K562 (cell line): ENCODE results near the gene GABARAP. TPM values are rescaled to one million over a fixed set of nuclear protein-coding genes. Genes with fewer than 3 reads are reported as not detected.
A peak's percentile ranks its signal among the peaks of the same experiment; 100 is the strongest.

Source experiments
- AFF4 ChIP-seq: sonication (generic); formaldehyde crosslinking; IDR thresholded peaks from 2 replicates; pipeline ENCODE4 v1.8.0; 2023; ENCODE audit warnings: mild to moderate bottlenecking, missing genetic modification reagents
- ETV6 ChIP-seq, 3 experiments: fragments of 150-350 bp in 1 of 3; sonication (generic) in 1 of 3; formaldehyde crosslinking in 1 of 3; IDR thresholded peaks; 2 replicates each; pipeline versions ENCODE4 v1.6.1 to v1.8.0; 2014 to 2022; ENCODE audit warnings: borderline replicate concordance in 2 of 3, low read depth in 2 of 3, antibody characterized with exemption in 1 of 3, low read length in 1 of 3, mild to moderate bottlenecking in 1 of 3, missing genetic modification reagents in 1 of 3
- FOXO4 ChIP-seq: fragments of 450-650 bp; formaldehyde crosslinking; IDR thresholded peaks from 2 replicates; pipeline ENCODE4 v1.4.0; 2020; ENCODE audit warnings: mild to moderate bottlenecking, moderate library complexity
- HDAC8 ChIP-seq: fragments of 450-650 bp; IDR thresholded peaks from 2 replicates; pipeline ENCODE4 v1.6.1; 2016; ENCODE audit warnings: mild to moderate bottlenecking, missing genetic modification characterization, moderate library complexity, missing compliant biosample characterization
- IRF2 ChIP-seq: sonication (generic); formaldehyde crosslinking; IDR thresholded peaks from 2 replicates; pipeline ENCODE4 v1.8.1; 2022; ENCODE audit warnings: mild to moderate bottlenecking, missing genetic modification reagents
- RBM34 ChIP-seq: fragments of 200-400 bp; formaldehyde crosslinking; IDR thresholded peaks from 2 replicates; pipeline ENCODE4 v1.6.1; 2018; ENCODE audit warnings: low read length, borderline replicate concordance; ENCODE audit not compliant: insufficient read depth
- SIN3B ChIP-seq: fragments of 450-650 bp; IDR thresholded peaks from 2 replicates; pipeline ENCODE4 v1.6.1; 2017; ENCODE audit warnings: low read depth, mild to moderate bottlenecking, moderate library complexity
- TEAD1 ChIP-seq, 2 experiments: fragments of 450-650 bp in 1 of 2; sonication (generic) in 1 of 2; formaldehyde crosslinking; IDR thresholded peaks; 2 replicates each; pipeline versions ENCODE4 v1.4.0 to v1.8.0; 2020 to 2022; ENCODE audit warnings: mild to moderate bottlenecking in 2 of 2, missing genetic modification reagents in 1 of 2
- TFAP4 ChIP-seq: sonication (generic); formaldehyde crosslinking; IDR thresholded peaks from 2 replicates; pipeline ENCODE4 v1.8.0; 2022; ENCODE audit warnings: missing genetic modification reagents, mild to moderate bottlenecking, moderate library complexity, borderline replicate concordance
- ZFP1 ChIP-seq: fragments of 450-650 bp; formaldehyde crosslinking; IDR thresholded peaks from 2 replicates; pipeline ENCODE4 v1.4.0; 2020; ENCODE audit warnings: mild to moderate bottlenecking, mixed read lengths
- ZFX ChIP-seq: sonication (generic); formaldehyde crosslinking; IDR thresholded peaks from 2 replicates; pipeline ENCODE4 v1.8.0; 2022; ENCODE audit warnings: mild to moderate bottlenecking, missing genetic modification reagents, moderate library complexity
- ZNF263 ChIP-seq: sonication (generic); formaldehyde crosslinking; IDR thresholded peaks from 2 replicates; pipeline ENCODE4 v1.8.0; 2022; ENCODE audit warnings: mild to moderate bottlenecking, missing genetic modification reagents, borderline replicate concordance
- ZNF764 ChIP-seq: fragments of 250-450 bp; sonication (Bioruptor Pico); IDR thresholded peaks from 2 replicates; pipeline ENCODE4 v1.4.0; 2020; ENCODE audit warnings: low read depth, mild to moderate bottlenecking, moderate library complexity
- ZNF830 ChIP-seq: fragments of 250-450 bp; sonication (Bioruptor Pico); IDR thresholded peaks from 2 replicates; pipeline ENCODE4 v1.5.0; 2021; ENCODE audit warnings: mild to moderate bottlenecking
- polyA plus RNA-seq, 8 experiments: library from polyadenylated mRNA; depleted of rRNA in 4 of 8; stranded (reverse) in 5 of 8; unstranded in 3 of 8; fragments of >200 nt; fragmentation: Nextera tagmentation in 2 of 8; fragmentation: Illumina TruSeq in 1 of 8; extraction: Ambion mirVana in 2 of 8; extraction: Trizol in 1 of 8; gene quantifications; 2 replicates each; pipeline versions ENCODE4 v1.2.1 to v1.2.3, GENCODE V29; 2011 to 2014; ENCODE audit warnings: inconsistent platforms in 1 of 8, missing spikeins in 1 of 8
- total RNA-seq, 7 experiments: library from RNA; depleted of rRNA in 6 of 7; stranded (reverse); fragments of >200 nt in 6 of 7; fragmentation: Illumina TruSeq in 2 of 7; extraction: Trizol in 2 of 7; gene quantifications; 2 replicates each; pipeline versions ENCODE4 v1.2.1 to v1.2.3, GENCODE V29; 2011 to 2021; ENCODE audit warnings: low replicate concordance in 1 of 7
- TF ChIP-seq, protein P1 (sequence below): fragments of 450-650 bp; formaldehyde crosslinking; conservative IDR thresholded peaks from 2 replicates; pipeline ENCODE4 v1.4.0; 2022; ENCODE audit warnings: mild to moderate bottlenecking, missing genetic modification characterization
- TF ChIP-seq, protein P2 (sequence below): sonication (generic); formaldehyde crosslinking; IDR thresholded peaks from 2 replicates; pipeline ENCODE4 v1.8.0; 2023; ENCODE audit warnings: mild to moderate bottlenecking, missing genetic modification reagents

The GABARAP gene
- total and polyA plus RNA-seq, 9 of the 15 experiments (the other 6 are each of a cell fraction or from before 2014, with no cell fraction given): 47.5 to 373 (median 152) TPM

GRCh38 chr17:7219229-7219811, 22.9 kb downstream of the GABARAP start (continued):
- TF ChIP-seq IRF2 (no peak), HDAC8 (tag) (no peak), ZNF263 (CRISPR knock-in tag) (0 out of 2 replicates have a peak, but pooled peaks have one; percentile 20), AFF4 (no peak), TFAP4 (CRISPR knock-in tag) (no peak), SIN3B (no peak), ETV6 (IDR thresholded peaks at IDR 0.05; ENCODE audit: borderline replicate concordance in 1 of 2, low read depth in 2 of 2, low read length in 1 of 2) (no peak), ETV6 (CRISPR knock-in tag; IDR thresholded peaks at IDR 0.05; ENCODE audit: borderline replicate concordance) (no peak), RBM34 (no peak), ZNF830 (CRISPR knock-in tag) (no peak), FOXO4 (CRISPR knock-in tag) (no peak), ZNF764 (no peak), TEAD1 (CRISPR knock-in tag; IDR thresholded peaks at IDR 0.05) (no peak), ZFP1 (no peak), ZFX (CRISPR knock-in tag) (peak; percentile 69; the same call in 1 of the 2 replicates)
- TF ChIP-seq, protein P1, sequence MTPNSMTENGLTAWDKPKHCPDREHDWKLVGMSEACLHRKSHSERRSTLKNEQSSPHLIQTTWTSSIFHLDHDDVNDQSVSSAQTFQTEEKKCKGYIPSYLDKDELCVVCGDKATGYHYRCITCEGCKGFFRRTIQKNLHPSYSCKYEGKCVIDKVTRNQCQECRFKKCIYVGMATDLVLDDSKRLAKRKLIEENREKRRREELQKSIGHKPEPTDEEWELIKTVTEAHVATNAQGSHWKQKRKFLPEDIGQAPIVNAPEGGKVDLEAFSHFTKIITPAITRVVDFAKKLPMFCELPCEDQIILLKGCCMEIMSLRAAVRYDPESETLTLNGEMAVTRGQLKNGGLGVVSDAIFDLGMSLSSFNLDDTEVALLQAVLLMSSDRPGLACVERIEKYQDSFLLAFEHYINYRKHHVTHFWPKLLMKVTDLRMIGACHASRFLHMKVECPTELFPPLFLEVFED (CRISPR knock-in tag): no peak
- TF ChIP-seq, protein P2, sequence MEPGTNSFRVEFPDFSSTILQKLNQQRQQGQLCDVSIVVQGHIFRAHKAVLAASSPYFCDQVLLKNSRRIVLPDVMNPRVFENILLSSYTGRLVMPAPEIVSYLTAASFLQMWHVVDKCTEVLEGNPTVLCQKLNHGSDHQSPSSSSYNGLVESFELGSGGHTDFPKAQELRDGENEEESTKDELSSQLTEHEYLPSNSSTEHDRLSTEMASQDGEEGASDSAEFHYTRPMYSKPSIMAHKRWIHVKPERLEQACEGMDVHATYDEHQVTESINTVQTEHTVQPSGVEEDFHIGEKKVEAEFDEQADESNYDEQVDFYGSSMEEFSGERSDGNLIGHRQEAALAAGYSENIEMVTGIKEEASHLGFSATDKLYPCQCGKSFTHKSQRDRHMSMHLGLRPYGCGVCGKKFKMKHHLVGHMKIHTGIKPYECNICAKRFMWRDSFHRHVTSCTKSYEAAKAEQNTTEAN (CRISPR knock-in tag): no peak
